HuH-7.5 (cell line): ENCODE measurements around the gene GPRIN1.

Experiments used
- DNase-seq: peaks from one replicate; pipeline ENCODE4 v3.0.0; 2011; ENCODE audit warnings: low spot score

The GPRIN1 gene

GRCh38 chr5:176643491-176644219 lies 33.7 kb upstream of the GPRIN1 start:
- no peak for DNase-seq

- no peak for DNase-seq
Observed at GRCh38 chr5:176642675-176643490, 32.9 kb upstream of the GPRIN1 start.

- no peak for DNase-seq
Observed at GRCh38 chr5:176640616-176641015, 30.7 kb upstream of the GPRIN1 start.

GRCh38 chr5:176639981-176640380 lies 30.0 kb upstream of the GPRIN1 start:
- no peak for DNase-seq

GRCh38 chr5:176639208-176639607 lies 29.3 kb upstream of the GPRIN1 start:
- no peak for DNase-seq

- no peak for DNase-seq
Observed at GRCh38 chr5:176638437-176638836, 28.5 kb upstream of the GPRIN1 start.

- no peak for DNase-seq
Observed at GRCh38 chr5:176637556-176637955, 27.6 kb upstream of the GPRIN1 start.

GRCh38 chr5:176636426-176636825 lies 26.5 kb upstream of the GPRIN1 start:
- DNase-seq: no peak

- no peak for DNase-seq
Observed at GRCh38 chr5:176633598-176633997, 23.6 kb upstream of the GPRIN1 start.

- no peak for DNase-seq
Observed at GRCh38 chr5:176632745-176633144, 22.8 kb upstream of the GPRIN1 start.

- no peak for DNase-seq
Observed at GRCh38 chr5:176631383-176632200, 21.6 kb upstream of the GPRIN1 start.

GRCh38 chr5:176630681-176631222 lies 20.8 kb upstream of the GPRIN1 start:
- no peak for DNase-seq

GRCh38 chr5:176629853-176630680 lies 20.1 kb upstream of the GPRIN1 start, which contains the start of the genes EIF4E1B and SNCB:
EIF4E1B (plus strand) TSS chr5:176630675; CDS start chr5:176642788, 12,113 bp downstream.
SNCB (minus strand) TSS chr5:176630534; CDS start chr5:176629654, 880 bp downstream.
- peak; percentile 85 for DNase-seq

- DNase-seq: no peak
Observed at GRCh38 chr5:176629317-176629852, 19.4 kb upstream of the GPRIN1 start.

- no peak for DNase-seq
Observed at GRCh38 chr5:176628406-176629228, 18.7 kb upstream of the GPRIN1 start.

GRCh38 chr5:176627582-176627981 lies 17.6 kb upstream of the GPRIN1 start:
- DNase-seq: no peak

- no peak for DNase-seq
Observed at GRCh38 chr5:176626876-176627236, 16.9 kb upstream of the GPRIN1 start.

GRCh38 chr5:176625966-176626875 lies 16.3 kb upstream of the GPRIN1 start:
- DNase-seq: no peak

- DNase-seq: no peak
Observed at GRCh38 chr5:176625512-176625911, 15.6 kb upstream of the GPRIN1 start.
